GM12872 (cell line): ENCODE measurements around the gene RPS6KA2.

ENCODE experiments used
- CTCF ChIP-seq: IDR thresholded peaks from 3 replicates; pipeline ENCODE4 v1.5.1; 2011; ENCODE audit warnings: low read depth, mild to moderate bottlenecking, low read length, moderate library complexity; ENCODE audit not compliant: insufficient read depth

The RPS6KA2 gene

GRCh38 chr6:166608774-166609173, 18.3 kb downstream of the RPS6KA2 start:
- TF ChIP-seq CTCF: no peak

GRCh38 chr6:166605752-166606151, 21.3 kb downstream of the RPS6KA2 start:
- no peak for TF ChIP-seq CTCF

DNA sequence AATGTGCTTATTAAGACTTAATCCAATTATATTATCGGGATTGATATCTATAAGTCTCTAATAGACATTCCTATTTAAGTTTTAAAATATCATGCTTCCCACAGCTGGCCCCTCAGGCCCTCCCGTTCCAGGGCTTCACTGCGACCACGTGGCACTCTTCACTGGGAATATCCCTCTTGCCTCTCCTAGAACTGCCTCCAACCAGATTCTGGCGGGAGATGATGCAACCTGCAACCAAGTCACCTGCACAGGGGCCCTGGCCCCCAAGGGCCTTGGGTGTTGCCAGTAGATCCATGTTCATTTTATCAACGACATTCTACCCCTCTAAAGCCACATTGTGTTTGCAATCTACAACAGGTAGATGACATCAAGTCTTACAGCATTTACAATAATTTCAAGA, 22.1 kb downstream of the RPS6KA2 start:
- no peak for TF ChIP-seq CTCF

DNA sequence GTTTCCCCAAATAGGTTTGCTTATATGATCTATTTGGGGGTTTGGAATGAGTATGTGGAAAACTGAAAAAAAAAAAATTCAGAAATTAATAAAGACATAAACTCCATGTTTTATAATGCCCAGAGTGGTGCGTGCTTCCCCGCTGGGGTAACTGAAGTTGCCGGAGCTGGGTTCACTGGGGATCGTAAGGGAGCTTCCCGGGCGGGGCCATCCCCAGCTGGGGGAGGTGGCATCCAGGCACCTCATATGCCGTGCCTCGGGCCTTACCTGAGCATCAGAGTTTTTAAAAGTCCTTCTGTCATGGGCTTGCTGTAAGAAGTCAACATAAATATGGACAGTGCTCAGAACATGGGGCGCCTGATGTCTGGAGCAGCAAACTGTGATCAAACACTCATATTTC, 22.7 kb downstream of the RPS6KA2 start:
- no peak for TF ChIP-seq CTCF

DNA sequence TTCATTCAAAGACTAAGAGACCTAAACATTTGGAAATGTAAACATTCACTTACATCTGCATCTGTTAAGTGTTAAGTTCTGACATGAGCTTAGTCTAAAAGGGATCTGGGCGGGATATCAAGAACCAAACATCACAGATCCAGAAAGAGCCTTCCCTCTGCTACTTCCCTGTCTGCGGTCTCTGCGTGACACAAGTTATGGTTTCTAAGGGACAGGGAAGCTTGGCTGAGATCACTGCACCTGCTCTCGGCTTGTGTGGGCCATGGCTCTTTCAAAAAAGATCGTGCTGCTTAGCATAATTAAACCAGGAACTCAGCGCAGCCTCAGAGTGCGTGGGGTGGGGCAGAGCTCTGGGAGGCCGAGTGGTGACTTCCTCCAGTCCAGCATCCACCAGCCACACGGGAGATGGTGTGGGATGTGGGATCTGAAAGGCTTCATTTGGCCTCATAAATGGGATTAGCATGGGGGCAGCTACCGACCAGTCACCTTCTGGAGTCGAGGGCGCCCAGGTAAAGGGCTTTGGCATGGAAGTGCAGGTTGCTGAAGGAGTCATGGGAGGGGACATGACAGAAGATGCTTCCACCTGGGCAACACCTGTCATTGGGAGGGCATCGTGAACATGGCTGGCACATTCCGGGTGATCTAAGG, 23.9 kb downstream of the RPS6KA2 start:
- TF ChIP-seq CTCF: no peak

DNA sequence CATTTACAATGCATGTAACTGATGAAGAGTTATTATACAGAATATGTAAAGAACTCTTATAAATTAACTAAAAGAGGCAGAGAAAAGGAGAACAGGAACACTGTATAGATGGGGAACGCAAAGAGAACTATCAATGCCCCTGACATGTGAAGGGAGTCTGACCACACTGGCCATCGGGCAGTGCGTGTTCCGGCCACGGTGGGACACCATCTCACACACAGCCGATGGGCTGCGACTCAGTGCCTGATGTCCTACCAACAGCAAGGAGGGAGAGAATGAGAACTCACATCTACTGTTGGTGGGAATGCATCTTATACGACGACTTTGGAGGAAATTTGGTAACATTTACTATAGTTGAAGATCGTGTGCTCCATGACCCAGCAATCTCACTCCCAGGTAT, 25.1 kb downstream of the RPS6KA2 start:
- no peak for TF ChIP-seq CTCF

DNA sequence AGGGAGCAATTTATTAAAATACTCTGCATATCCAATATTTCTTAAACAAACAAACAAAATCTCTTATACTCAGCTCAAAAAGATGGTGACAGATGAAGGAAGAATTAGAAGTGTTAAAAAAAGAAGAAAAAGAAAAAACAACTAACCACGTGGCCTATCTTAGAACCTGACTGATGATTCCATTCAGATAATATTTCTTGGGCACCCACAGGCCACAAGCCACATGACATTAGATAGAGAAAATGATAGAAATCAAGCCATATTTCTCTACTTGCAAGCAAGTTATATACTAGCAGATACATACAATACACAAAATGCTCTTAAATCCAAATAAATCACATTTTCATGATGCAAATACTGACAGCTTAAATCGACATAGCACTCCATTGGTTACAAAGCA, 26.1 kb downstream of the RPS6KA2 start:
- no peak for TF ChIP-seq CTCF

DNA sequence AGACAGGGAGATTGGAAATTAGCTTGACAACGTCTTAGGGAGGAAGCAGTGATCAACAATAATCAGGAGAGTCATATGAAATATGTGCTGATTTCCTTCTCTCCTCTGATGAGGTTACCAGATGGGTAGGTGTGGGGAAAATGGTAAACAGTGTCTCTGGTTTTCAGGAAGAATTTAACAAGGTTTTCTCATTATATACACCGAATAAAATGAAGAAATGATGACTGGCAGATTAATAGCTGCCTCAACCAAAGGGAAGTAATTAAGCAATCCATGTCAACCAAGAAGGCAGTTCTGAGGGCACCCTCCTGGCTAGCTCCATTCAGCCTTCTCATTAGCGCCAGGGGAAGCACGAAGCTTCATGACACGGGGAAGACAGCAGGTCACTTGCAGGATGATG, 27.8 kb downstream of the RPS6KA2 start:
- no peak for TF ChIP-seq CTCF
